ENCODE results near the gene FGD1. TPM values are rescaled to one million over a fixed set of nuclear protein-coding genes. Genes with fewer than 3 reads are reported as not detected.

FGD1 gene
- total RNA-seq, 1 donor from 2014 or later, result 8.8 TPM

DNA sequence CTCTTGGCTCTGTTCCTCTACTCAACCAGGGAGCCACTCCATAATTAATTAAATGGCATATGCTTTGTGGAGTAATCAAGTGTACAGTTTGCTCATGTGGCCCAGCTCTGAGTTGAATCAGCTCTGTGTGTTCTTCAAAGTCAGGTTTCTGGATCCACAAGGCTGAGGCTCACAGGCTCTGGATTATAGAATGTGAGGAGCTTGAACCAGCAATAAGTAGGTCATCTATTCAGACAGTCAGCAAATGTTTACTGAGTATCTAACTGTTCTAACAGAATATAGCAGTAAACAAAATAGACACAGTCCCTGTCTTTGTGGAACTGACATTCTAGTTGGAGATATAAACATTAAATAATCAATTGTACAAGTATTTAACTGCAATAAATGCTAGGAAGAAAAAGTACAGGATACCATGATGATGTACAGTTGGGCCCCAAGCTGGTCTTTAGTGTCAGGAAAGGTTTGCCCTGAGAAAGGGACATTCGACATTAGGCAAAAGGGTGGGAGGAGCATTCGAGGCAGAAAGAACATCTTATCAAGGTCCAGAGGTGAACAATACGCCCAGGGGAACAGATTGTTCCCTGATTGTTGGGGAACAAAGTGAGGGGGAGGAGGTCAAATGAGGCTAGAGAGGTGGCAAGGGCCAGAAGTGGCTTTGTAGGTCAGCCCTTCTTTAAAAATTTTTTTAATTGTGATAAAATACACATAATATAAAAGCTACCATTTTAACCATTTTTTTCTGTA lies 76.3 kb downstream of the FGD1 start:
- H3K4me1 ChIP-seq, result peaks cover 5% of the 10 kb centered on the region
- no peaks in the 10 kb centered on the region for H3K79me2 ChIP-seq (ENCODE audit: low read depth)

DNA sequence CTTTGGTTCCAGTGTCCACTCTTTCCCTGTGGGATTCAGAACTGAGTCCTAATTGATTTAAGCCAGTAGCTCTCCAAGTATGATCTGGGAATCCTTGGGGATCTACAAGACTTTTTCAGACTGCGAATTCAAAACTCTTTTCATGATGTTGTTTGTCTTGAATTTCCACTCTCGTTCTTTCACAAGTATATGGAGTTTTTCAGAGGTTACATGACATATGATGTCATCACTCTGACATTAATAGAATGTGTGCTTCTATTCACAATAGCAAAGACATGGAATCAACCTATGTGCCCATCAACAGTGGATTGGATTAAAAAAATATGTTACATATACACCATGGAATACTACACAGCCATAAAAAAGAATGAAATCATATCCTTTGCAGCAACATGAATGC lies 79.1 kb downstream of the FGD1 start:
- Histone ChIP-seq H3K4me1 (peaks cover 5% of the 10 kb centered on the region), H4K20me1 (ENCODE audit: low read depth) (no peaks in the 10 kb centered on the region), H3K9me3 (ENCODE audit: low read depth) (peaks cover 5% of the 10 kb centered on the region), H3K9ac (no peak overlapping the region), H3K79me2 (ENCODE audit: low read depth) (no peaks in the 10 kb centered on the region), H3F3A (ENCODE audit: low read depth) (peaks cover 16% of the 10 kb centered on the region), H2AFZ (replicated peaks) (no peak overlapping the region), H3K36me3 (no peaks in the 10 kb centered on the region), H3K4me3 (no peak overlapping the region), H3K27ac (no peak overlapping the region), H3K27me3 (no peaks in the 10 kb centered on the region), H3K4me2 (no peak overlapping the region)
- peaks cover 5% of the 10 kb centered on the region for H3K9me3 Mint-ChIP-seq
- peaks cover 10% of the 10 kb centered on the region for H3K4me1 Mint-ChIP-seq
- no peak overlapping the region for H3K4me3 Mint-ChIP-seq
- peaks cover 3% of the 10 kb centered on the region for H3K27me3 Mint-ChIP-seq (ENCODE audit: insufficient read depth, low read depth)
- H3K27ac Mint-ChIP-seq, result no peak overlapping the region
- no peaks in the 10 kb centered on the region for H3K36me3 Mint-ChIP-seq
- TF ChIP-seq, protein P1, sequence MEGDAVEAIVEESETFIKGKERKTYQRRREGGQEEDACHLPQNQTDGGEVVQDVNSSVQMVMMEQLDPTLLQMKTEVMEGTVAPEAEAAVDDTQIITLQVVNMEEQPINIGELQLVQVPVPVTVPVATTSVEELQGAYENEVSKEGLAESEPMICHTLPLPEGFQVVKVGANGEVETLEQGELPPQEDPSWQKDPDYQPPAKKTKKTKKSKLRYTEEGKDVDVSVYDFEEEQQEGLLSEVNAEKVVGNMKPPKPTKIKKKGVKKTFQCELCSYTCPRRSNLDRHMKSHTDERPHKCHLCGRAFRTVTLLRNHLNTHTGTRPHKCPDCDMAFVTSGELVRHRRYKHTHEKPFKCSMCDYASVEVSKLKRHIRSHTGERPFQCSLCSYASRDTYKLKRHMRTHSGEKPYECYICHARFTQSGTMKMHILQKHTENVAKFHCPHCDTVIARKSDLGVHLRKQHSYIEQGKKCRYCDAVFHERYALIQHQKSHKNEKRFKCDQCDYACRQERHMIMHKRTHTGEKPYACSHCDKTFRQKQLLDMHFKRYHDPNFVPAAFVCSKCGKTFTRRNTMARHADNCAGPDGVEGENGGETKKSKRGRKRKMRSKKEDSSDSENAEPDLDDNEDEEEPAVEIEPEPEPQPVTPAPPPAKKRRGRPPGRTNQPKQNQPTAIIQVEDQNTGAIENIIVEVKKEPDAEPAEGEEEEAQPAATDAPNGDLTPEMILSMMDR (IDR thresholded peaks at IDR 0.05), result no peak
- DNase-seq (ENCODE audit: low spot score), result no peak

More for the DNA sequence above, 76.3 kb downstream of the FGD1 start:
- H3K36me3 Mint-ChIP-seq, result no peaks in the 10 kb centered on the region
- Histone ChIP-seq H3K4me2 (no peak overlapping the region), H3K36me3 (no peaks in the 10 kb centered on the region), H3K9me3 (ENCODE audit: low read depth) (peaks cover 5% of the 10 kb centered on the region), H2AFZ (replicated peaks) (no peak overlapping the region), H3K27me3 (no peaks in the 10 kb centered on the region), H3K4me3 (no peak overlapping the region), H4K20me1 (ENCODE audit: low read depth) (no peaks in the 10 kb centered on the region), H3K27ac (no peak overlapping the region), H3F3A (ENCODE audit: low read depth) (peaks cover 16% of the 10 kb centered on the region), H3K9ac (no peak overlapping the region)
- H3K9me3 Mint-ChIP-seq, result peaks cover 7% of the 10 kb centered on the region
- H3K27me3 Mint-ChIP-seq (ENCODE audit: insufficient read depth, low read depth), result peaks cover 3% of the 10 kb centered on the region
- H3K4me3 Mint-ChIP-seq, result no peak overlapping the region
- DNase-seq (ENCODE audit: low spot score), result no peak
- H3K4me1 Mint-ChIP-seq, result peaks cover 10% of the 10 kb centered on the region
- TF ChIP-seq, protein P1 (IDR thresholded peaks at IDR 0.05), result no peak
- H3K27ac Mint-ChIP-seq, result no peak overlapping the region

DNA sequence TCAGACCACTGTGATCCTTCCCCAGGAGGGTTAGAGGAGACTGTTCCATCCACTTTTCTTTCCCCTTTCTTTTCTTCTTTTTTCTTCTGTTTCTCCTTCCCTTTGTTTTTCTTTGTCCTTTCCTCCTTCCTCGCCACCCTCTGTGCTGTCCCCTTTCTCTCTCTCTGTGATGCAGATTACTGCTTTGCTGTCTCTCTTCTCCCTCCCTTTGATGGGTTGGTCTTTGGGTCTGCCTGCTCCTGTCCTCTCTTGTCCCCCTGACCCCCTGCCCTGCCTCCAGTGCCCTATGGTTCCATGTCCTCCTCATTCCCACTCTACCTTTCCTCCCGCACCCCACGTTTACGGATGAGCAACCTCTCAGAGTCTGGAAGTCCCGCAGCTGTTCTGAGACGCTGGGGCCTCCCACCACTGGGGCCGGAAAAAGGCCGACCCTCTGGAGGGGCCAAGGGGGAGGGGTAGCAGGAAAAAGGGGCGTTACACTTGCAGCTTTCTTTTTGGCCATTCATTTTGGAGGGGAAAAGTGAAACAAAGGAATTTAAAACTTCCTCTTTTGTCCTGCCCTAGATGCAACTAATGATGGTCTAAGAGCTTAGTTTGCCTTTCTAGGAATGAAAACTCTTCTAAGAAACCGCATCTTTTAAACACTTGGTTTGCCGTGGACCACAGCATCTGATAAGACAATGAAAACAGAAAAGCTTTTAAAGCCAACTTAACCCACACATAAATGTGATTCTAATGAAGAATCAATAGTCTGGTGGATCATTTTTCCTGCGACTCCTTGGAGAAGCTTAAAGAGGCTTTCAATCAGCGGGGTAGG lies 80.3 kb downstream of the FGD1 start:
- Histone ChIP-seq H3K4me1 (peaks cover 5% of the 10 kb centered on the region), H3K9me3 (ENCODE audit: low read depth) (peaks cover 5% of the 10 kb centered on the region), H3K27me3 (no peaks in the 10 kb centered on the region), H3K79me2 (ENCODE audit: low read depth) (no peaks in the 10 kb centered on the region), H3K9ac (no peak overlapping the region), H3F3A (ENCODE audit: low read depth) (peaks cover 16% of the 10 kb centered on the region), H2AFZ (replicated peaks) (no peak overlapping the region), H3K27ac (no peak overlapping the region), H3K36me3 (no peaks in the 10 kb centered on the region), H3K4me2 (peak overlapping the region; percentile 54), H4K20me1 (ENCODE audit: low read depth) (no peaks in the 10 kb centered on the region), H3K4me3 (peak overlapping the region; percentile 10)
- no peaks in the 10 kb centered on the region for H3K36me3 Mint-ChIP-seq
- peak; percentile 51 for DNase-seq (ENCODE audit: low spot score)
- H3K4me3 Mint-ChIP-seq, result peak overlapping the region; percentile 63
- H3K4me1 Mint-ChIP-seq, result peaks cover 10% of the 10 kb centered on the region
- TF ChIP-seq EZH2phosphoT487 (IDR thresholded peaks at IDR 0.05), result no peak
- TF ChIP-seq EZH2 (IDR thresholded peaks at IDR 0.05), result no peak
- TF ChIP-seq, protein P1 (IDR thresholded peaks at IDR 0.05), result no peak
- peaks cover 3% of the 10 kb centered on the region for H3K27me3 Mint-ChIP-seq (ENCODE audit: insufficient read depth, low read depth)
- peaks cover 5% of the 10 kb centered on the region for H3K9me3 Mint-ChIP-seq
- peak overlapping the region; percentile 87 for H3K27ac Mint-ChIP-seq

Data from neural progenitor cell (in vitro differentiated cells).